GM23248 (cell line): ENCODE measurements around the gene TGFBR3L.

ENCODE experiments used
- EZH2 ChIP-seq: fragments of 200-600 bp; sonication (generic); IDR thresholded peaks from 2 replicates; pipeline ENCODE4 v1.6.1; 2018; ENCODE audit warnings: antibody characterized with exemption, mild to moderate bottlenecking; ENCODE audit not compliant: insufficient read depth, poor library complexity, severe bottlenecking
- EZH2phosphoT487 ChIP-seq: fragments of 200-600 bp; sonication (generic); IDR thresholded peaks from 2 replicates; pipeline ENCODE4 v1.6.1; 2018; ENCODE audit warnings: antibody characterized with exemption, moderate library complexity, mild to moderate bottlenecking, low read depth; ENCODE audit not compliant: insufficient read depth

DNA sequence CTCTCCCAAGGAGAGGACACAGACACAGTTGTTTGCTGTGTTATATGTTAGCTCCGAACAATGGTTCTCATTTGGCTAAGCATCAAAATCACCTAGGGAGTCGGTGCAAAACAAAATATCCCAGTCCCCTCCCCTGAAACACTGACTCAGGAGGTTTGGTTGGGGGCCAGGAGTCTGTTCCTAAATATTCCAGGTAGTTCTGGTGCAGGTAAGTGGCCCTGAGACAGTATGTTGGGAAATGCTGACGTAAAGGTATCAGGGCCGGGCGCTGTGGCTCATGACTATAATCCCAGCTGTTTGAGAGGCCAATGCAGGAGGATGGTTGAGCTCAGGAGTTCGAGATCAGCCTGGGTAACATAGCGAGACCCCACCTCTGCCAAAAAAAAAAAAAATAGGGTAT is 13.3 kb upstream of the TGFBR3L start:
- TF ChIP-seq EZH2phosphoT487, result no peak
- TF ChIP-seq EZH2, result no peak
